HG03097 (cell line): Measurements from ENCODE around the gene PRKN.

ENCODE experiments used
- ATAC-seq: cut with Tn5 transposase; IDR thresholded peaks from one replicate; pipeline ENCODE4 v1.9.1; 2021; ENCODE audit not compliant: unreplicated experiment, low FRiP score

The PRKN gene

DNA sequence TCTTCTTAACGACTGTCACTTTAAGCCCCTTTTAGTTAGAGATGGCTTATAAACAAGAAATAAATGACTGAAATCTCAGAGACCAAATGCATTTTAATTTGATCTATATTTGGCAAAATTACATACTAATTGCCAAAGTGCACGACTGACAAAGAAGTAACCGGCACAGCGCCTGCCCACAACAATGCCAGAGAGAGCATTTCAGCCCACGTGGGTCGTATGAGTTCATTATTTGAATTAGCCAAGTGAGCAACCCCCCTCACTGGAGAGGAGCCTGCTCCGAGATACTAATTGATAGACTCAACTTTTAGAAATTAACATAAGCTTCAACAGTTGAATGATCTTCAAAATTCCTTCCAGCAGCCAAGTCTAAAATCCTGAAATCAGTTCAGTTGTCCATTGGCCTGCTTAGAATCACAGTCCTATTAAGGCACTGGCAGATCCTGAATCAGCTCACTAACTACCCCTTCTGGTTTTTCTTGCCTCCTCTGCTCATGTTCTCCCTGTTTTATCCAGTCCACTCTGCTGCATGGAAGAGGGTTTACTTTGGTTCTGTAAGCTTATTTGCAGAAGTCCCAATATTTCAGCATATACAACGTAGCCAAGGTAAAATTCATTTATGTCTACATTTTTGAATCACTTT lies 934.6 kb downstream of the PRKN start:
- ATAC-seq, result no peak

DNA sequence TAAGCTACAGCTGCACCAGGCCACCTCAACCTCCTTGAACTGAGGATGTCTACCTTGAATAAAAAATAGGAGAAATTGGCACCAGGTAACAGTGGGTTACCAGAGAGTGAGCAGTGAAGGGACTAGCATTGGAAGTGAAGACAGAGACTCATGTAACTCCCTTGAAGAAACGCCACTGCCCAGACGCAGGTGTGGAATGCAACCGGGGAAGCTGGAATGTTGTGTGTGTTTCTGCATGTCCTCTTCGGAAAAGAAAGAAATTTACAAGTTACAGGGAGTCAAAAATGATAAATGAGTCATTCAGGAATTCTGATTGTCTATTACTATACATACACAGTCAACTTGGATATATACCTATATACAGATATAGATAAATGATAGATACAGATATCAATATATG lies 939.0 kb downstream of the PRKN start:
- ATAC-seq, result no peak

GRCh38 chr6:161772176-161772575 lies 955.4 kb downstream of the PRKN start:
- no peak for ATAC-seq

DNA sequence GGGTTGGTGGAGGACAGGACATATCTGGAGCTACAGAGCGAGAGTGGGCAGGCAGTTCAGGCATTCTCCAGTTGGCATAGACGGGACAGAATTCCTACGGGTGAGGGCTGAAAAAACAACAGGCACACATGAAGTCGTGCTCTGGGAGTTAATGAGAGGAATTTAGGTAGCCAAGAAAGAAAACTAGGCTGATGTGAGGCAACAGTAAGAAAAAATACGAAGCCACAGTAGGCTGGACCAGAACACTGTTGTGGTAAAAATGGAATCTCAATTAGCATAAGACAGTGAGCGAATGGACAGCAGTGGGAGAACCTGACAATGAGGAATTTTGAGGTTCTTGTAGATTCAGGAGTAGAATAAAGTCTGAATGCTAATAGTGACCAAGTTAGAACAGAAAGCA lies 965.6 kb downstream of the PRKN start:
- ATAC-seq, result no peak

DNA sequence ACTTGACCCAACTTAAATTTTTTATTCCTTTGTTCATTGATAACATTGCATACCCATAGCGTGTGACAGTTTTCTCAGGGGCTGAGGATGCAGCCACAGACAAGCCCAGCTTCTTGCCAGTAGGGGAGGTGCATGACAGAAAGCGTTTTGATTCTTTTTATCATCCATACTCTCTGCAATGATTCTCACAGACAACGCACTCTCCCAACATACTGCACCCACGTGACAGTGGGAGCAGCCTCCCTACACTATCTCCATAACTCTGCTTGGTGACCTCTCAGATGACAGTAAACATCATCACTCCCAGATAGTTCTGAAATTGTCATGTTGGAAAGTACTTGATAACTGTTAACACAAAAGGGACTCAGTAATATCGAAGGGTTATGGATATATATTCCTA lies 972.5 kb downstream of the PRKN start:
- ATAC-seq, result no peak

DNA sequence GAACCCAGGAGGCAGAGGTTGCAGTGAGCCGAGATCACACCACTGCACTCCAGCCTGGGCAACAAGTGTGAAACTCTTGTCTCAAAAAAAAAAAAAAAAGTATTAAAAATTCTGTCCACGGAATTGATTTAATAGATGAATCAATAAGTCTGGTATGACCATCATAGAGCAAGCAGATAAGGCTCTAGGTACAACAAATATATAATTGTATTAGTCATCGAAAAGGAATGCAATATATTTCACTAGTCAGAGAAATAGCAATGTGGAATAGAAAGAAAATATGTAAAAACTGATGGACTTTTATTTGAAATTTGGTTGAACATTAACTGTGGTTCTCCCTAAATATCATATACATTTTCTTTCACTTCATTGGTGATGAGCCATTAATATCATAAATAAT lies 976.9 kb downstream of the PRKN start:
- no peak for ATAC-seq

DNA sequence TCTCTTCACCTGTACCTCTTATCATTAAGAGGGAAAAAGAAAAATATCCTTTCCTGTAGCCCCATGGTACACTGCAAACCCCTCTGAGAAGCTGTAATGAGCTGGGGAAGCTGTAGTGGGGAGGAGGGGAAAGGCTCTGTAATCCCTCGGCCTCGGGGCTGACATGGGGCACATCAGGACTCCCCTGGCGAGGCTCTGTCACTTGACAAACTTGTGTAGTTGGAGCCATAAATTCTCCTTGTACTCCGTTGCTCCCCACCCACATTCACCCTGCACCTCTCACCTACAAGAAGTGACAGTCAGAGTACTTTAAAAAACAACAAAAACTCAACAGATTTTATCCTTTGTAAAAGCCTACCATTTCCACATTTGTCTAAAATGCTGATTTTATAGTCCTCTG lies 978.0 kb downstream of the PRKN start:
- no peak for ATAC-seq

DNA sequence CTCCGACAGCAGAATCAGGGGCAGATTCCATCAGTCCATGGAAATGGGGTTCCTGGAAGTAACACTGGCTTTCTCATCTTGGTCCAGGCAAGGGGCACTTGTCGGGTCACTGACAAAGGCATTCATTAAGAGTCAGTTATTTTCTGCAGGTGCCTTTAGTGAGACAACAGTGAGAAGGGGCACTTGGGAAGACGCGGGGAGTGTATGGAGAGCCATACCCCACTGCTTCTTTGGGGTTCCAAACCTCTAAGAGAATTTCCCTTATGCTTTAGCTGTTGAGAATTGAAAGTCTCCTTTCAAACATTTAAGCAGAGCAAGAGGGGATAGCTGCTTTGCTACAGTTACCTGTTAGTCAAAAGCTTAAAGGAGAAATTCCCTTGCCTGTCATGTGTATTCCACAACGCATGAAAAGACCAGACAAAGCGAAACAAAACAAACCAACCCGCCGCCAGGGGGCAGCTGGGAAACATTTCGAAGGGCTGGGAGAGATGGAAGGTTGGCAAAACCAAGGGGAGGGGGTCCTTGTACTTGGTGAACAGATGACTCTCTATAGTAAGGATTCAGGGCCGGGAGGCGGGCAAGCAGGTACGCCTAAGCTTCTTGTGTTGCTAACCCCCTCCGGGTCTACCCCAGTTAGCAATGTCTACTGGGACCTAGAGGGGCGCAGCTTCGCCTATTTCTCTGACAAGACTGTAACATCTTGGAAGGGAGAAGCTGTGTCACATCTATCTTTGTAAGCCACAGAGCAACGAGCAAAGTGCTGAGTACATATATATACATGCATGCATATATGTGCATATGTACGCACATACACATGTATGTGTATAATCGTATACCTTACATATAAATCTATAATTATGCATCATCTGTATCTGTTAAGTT lies 978.8 kb downstream of the PRKN start:
- no peak for ATAC-seq

GRCh38 chr6:161747506-161747905 lies 980.1 kb downstream of the PRKN start:
- ATAC-seq, result no peak

DNA sequence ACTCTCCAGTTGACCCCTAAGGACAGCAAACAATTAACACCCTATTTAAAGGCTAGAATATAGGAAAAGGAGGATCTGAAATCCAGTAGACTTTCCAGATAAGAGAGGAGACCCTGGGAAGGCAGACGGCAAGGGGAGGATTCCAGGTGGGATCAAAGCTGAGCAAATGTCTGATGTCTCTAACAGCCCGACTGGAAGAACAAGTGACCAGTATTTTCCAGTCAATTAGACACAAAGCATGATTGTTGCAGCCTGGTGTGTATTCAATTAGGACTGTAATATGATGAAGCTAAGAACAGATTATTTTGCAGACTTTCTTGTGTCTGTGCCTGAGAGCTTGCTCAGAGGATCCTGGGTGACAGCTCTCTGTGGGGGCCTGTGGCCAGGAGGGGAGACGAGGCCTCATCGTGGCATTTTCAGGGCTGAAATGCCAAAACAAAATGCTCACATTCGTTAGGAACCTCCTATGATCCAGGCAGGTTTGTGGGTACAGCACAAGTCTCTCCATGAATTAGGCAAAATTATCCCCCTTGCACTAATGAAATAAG lies 981.9 kb downstream of the PRKN start:
- ATAC-seq, result no peak

DNA sequence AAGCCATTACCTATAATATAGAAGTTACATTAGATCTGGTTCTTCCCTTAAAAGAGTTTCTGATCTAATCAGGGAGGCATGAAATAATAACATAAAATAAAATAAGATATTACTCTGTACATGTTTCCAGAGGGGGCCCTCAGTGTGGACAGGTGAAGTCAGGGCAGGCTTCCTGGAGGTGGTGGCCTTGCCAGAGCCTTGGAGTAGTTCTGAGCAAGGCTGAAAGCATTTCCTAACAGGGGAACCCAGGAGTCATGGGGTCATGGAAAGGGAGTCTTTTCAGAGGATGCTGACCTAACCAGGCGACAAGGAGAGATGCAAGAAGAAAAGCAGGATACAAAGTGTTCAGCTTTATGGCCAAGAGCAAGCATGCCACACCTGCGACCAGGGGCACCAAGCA lies 982.4 kb downstream of the PRKN start:
- ATAC-seq, result no peak

DNA sequence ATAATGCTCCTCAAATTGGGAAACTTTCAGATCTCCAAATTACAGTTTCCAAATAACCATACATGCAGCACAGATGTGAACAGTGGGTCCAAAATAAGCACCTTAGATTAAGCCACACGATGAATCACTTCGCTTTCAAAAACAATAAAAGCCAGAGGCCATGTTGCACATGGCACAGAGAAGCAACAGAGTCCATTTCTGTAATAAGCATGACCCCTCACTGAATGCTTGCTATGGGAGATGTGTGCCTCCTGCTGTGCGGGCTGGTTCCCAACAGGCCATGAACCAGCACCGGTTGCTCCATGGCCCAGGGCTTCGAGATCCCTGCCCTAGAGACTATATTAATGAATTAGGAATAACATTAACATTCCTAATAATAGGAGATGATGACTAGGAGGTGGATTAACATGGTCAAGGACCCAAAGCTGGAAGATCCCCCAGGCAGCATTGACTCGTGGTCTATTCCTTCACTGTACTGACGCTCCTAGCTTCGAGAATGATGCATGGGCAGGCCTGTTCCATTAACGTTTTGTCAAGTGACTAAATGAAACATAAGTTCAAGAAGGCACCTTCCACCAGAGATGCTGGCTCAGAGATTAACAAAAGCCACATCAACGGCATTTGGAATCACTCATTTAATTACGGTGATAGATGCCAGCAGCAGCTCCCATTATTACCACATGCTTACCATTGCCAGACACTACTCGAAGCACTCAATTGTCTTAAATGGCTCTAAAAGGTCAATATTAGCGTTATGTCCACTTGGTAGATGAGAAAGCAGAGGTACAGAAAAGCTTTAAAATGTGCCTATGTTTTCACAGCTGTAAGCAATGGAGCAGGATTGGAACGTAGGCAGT lies 983.1 kb downstream of the PRKN start:
- ATAC-seq, result no peak

DNA sequence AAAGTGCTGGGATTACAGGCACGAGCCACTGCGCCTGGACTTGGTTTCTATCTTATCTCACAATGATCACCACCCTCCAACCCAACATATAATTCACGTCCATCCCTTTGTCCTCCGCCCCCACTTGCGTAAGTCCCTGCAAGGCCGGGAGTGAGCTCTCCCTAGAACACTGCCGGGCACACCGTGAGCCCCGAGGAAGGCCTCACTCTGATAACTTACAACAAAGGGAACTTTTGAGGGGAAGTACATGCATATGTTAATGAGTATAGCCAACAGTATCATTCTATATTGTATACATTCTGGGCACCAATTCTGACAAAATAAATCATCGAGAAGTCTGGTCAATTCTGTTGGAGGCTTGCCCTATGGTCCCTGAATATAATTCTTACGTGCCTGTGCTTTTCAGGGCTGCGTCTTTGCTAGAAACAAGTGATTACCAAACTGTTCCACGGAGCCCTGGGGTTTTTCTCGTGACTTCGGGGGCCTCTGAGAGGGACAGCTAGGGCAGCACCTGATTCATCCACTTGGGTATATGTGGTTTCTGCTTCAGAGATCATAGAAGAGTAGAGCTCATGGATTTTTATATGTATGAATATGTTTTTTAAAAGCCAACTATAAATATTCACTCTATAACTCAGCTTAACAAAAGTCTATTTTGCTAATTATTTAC lies 983.9 kb downstream of the PRKN start:
- no peak for ATAC-seq

DNA sequence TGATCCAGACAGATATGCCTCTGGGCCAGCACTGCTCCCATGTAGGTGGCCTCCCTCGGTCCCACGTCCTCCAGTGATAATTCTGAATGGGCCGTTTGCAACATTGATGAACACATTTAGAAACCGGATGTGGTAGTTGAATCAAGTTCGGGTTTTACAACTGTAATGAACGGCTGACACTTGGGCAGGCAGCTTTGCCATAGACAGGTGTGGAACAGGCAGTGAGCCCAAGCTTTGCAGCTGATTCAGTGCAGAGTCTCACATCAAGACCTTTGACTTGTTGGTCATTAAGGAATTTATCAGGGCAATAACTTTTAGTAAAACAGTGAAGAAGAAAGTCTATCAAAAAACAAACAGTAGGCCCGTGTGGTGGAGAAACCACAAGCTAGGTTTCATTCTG lies 987.1 kb downstream of the PRKN start:
- ATAC-seq, result no peak

DNA sequence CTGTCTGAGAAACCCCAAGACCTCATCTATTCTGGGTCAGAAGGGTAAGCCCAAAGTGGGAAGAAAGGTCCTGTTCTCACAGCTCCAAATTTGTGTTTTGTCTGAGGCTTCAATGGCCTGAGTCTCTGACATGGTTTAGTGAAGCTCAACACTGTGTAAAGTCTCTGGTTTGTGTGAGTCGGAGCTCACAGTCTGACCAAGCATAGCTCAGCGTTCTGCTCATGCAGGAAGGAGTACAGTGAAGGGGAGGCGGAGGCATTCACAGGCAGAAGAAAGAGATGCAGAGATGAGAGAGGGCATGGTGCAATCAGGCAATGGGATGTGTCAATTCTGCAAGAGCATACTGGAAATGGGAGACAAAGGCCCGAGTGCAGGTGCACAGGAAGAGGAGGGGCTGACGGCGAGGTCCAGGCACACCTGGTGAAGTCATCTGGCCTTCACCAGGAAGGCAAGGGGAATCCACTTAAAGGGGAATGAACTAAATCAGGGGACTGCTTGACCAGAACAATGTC lies 990.7 kb downstream of the PRKN start:
- no peak for ATAC-seq

- ATAC-seq, result no peak
Measured at GRCh38 chr6:161736326-161736725, 991.2 kb downstream of the PRKN start.

DNA sequence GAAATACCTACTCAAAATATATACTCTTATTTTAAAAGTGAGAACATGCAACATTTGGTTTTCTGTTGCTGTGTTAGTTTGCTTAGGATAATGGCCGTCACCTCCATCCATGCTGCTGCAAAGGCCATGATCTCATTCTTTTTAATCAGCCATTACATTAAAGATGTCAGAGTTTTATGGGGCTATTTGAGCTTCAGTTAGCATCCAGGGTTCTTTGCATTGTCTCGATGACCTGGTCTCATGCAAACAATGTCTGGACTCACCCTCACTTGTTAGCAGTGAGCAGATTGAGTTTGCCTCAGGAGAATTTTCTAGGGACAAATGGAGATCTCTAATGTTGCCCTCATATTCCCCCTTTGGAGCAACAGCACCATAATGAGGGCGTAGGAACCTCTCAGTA lies 995.0 kb downstream of the PRKN start:
- no peak for ATAC-seq

DNA sequence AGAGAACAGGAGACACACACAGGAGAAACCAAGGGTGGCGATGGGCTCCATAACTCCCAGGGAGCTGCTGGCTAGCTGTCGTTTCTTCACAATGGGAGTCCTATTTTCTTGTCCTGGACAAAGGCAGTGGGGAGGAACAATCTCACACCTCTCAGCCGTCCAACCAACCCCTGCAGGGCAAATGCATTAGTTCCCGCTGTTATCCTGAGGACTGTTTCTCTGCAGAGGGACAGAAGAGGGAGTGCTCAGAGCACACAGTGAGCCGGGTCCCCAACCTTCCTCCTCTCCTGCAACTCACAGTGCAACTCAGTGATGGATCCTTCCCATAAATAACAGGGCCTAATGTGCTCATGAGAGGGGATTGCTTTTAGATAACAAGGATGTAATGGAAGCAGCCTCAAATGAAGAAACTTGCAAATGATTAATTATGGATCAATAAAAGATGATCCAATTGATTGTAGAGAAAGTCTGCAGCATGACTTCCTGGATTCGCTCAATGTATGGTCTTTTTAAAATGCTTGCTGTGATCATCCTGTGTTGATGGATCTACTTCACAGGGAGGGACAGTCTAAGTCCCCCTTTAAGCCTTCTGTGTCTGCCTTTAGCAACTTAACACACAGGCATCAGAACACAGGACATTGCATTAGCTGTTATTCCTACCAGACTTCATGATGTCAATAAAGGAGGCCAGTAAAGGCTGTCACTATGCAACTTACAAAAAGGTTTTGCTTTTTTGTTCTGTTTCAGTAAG lies 1000.3 kb downstream of the PRKN start:
- no peak for ATAC-seq

- ATAC-seq, result no peak
Measured at GRCh38 chr6:161722394-161722793, 1005.2 kb downstream of the PRKN start.

DNA sequence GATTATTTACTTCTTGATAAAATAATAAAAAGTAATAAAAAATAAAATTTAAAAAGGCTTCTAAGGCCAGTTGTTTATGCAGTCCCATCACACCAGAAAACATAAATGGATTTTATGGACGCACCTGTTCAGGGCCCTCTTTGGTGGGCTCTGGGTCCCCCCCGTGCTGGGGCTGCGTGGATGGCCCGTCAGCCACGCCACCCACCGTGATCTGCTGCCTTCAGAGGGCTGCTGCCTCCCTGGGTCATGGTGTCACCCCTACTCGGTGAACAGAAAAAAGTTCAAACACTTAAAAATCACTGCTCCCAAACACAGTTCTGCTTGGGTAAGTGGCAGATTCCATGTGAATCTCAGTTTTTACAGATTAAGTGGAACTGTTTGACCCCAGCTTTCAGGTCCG lies 1006.1 kb downstream of the PRKN start:
- no peak for ATAC-seq
